ENCODE results near the gene PDC.

DNA sequence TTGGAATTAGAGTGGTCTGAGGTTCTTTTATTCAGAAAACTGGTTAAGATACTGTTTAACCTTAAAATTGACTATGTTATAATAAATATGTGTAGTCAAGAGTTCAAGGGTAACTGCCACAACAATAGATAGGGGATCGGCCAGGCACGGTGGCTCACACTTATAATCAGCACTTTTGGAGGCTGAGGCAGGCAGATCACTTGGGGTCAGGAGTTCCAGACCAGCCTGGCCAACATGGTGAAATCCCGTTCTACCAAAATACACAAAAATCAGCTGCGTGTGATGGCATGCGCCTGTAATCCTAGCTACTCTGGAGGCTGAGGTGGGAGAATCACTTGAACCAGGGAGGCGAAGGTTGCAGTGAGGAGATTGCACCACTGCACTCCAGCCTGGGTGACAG is 39.5 kb downstream of the PDC start:
- TF ChIP-seq TARDBP (IDR thresholded peaks at IDR 0.05) (no peak), NFRKB (IDR thresholded peaks at IDR 0.05) (no peak), HDGF (IDR thresholded peaks at IDR 0.05; ENCODE audit: borderline replicate concordance) (no peak)

Data from HEK293T (cell line).